ENCODE measurements around the gene ACADM. TPM values are rescaled to one million over a fixed set of nuclear protein-coding genes. Genes with fewer than 3 reads are reported as not detected.

The ACADM gene
- total RNA-seq, 6 experiments from 2014 or later = 71.9 to 168 (median 124) TPM

DNA sequence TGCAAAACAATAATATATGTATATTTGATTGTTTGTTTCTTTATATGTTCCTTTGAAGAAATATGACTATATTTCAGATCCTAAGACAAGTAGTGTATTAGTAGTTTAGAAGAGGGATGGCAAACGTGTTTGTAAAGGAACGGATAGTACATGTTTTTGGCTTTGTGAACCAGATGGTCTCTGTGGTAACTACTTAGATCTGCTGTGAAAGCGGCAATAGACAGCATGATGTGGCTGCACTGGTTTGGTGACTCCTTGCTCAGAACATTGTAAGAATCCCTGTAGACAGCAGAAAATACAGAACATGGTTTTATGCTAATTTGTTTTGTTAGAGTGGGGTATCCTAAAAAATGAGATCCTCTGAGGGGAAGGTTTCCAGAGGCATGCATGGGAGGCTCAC, 3.1 kb downstream of the ACADM start:
- Histone ChIP-seq H3K27ac (no peak overlapping the region), H3K4me3 (no peak overlapping the region), H3K9me3 (no peaks in the 10 kb centered on the region), H3K27me3 (no peaks in the 10 kb centered on the region), H3K4me1 (peaks cover 0 to 19% (median 2%) of the 10 kb centered on the region in 4 donors), H3K36me3 (peaks cover 0 to 7% (median 0%) of the 10 kb centered on the region in 4 donors)
- no peak for DNase-seq
- no peak for ATAC-seq
- 59% methylated on average over 3 of the region's 3 CpGs for WGBS (ENCODE audit: insufficient coverage, low coverage, low lambda C conversion rate, missing lambda C conversion rate)
- TF ChIP-seq POLR2A (IDR thresholded peaks at IDR 0.05) = no peak
- TF ChIP-seq, protein P1, sequence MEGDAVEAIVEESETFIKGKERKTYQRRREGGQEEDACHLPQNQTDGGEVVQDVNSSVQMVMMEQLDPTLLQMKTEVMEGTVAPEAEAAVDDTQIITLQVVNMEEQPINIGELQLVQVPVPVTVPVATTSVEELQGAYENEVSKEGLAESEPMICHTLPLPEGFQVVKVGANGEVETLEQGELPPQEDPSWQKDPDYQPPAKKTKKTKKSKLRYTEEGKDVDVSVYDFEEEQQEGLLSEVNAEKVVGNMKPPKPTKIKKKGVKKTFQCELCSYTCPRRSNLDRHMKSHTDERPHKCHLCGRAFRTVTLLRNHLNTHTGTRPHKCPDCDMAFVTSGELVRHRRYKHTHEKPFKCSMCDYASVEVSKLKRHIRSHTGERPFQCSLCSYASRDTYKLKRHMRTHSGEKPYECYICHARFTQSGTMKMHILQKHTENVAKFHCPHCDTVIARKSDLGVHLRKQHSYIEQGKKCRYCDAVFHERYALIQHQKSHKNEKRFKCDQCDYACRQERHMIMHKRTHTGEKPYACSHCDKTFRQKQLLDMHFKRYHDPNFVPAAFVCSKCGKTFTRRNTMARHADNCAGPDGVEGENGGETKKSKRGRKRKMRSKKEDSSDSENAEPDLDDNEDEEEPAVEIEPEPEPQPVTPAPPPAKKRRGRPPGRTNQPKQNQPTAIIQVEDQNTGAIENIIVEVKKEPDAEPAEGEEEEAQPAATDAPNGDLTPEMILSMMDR (IDR thresholded peaks at IDR 0.05) = no peak
- intact Hi-C loops (cut with DNase I) = loop anchor here in 1 of 2 donors (10.0 kb wide), 1 partner anchor 57 kb away; the partner anchor contains the start of gene RABGGTB

DNA sequence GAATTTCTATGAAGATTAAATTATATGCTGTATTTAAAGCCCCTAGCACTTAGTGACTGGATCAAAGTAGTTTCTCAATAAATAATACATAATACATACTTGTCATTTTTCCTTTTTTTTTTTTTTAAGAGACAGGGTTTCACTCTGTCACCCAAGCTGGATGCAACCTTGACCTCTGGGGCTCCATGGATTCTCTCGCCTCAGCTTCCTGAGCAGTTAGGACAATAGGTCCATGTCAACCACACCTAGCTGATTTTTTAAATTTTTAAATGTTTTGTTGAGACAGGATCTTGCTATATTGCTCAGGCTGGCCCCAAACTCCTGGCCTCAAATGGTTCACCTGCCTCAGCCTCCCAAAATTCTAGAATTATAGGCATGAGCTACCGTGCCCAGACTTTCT, 5.9 kb downstream of the ACADM start:
- H3K9me3 ChIP-seq = no peaks in the 10 kb centered on the region
- peaks cover 0 to 14% (median 2%) of the 10 kb centered on the region in 4 donors for H3K4me1 ChIP-seq
- H3K36me3 ChIP-seq = peaks cover 0 to 32% (median 6%) of the 10 kb centered on the region in 4 donors
- no peak overlapping the region for H3K4me3 ChIP-seq
- intact Hi-C loops (cut with DNase I) = no loop called here
- 50% methylated on average over 2 of the region's 2 CpGs for WGBS (ENCODE audit: insufficient coverage, low coverage, low lambda C conversion rate, missing lambda C conversion rate)
- no peaks in the 10 kb centered on the region for H3K27me3 ChIP-seq
- TF ChIP-seq, protein P1 (IDR thresholded peaks at IDR 0.05) = no peak
- TF ChIP-seq POLR2A (IDR thresholded peaks at IDR 0.05) = no peak
- no peak overlapping the region for H3K27ac ChIP-seq
- ATAC-seq = no peak
- no peak for DNase-seq

DNA sequence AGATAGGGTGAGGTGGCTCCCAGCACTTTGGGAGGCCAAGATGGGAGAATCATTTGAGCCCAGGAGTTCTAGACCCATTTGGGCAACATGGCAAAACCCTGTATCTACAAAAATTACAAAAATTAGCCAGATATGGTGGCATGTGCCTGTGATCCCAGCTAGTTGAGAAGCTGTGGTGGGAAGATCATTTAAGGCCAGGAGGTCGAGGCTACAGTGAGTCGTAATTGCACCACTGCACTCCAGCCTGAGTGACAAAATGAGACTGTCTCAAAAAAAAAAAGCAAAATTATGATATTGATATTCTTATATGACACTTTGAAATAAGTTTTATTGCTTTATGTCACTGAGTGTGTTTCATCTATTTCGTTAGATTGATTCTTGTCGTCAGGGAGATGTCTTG, 7.4 kb downstream of the ACADM start:
- intact Hi-C loops (cut with DNase I) = no loop called here
- DNase-seq (no peak), ATAC-seq (no peak)
- H3K9me3 ChIP-seq = no peaks in the 10 kb centered on the region
- no peak overlapping the region for H3K4me3 ChIP-seq
- H3K27me3 ChIP-seq = no peaks in the 10 kb centered on the region
- WGBS (ENCODE audit: insufficient coverage, low coverage, low lambda C conversion rate, missing lambda C conversion rate) = 85% methylated on average over 4 of the region's 4 CpGs
- H3K4me1 ChIP-seq = peaks cover 0 to 5% (median 2%) of the 10 kb centered on the region in 4 donors
- TF ChIP-seq, protein P1 (IDR thresholded peaks at IDR 0.05) = no peak
- H3K36me3 ChIP-seq = peaks cover 0 to 45% (median 10%) of the 10 kb centered on the region in 4 donors
- no peak overlapping the region for H3K27ac ChIP-seq

DNA sequence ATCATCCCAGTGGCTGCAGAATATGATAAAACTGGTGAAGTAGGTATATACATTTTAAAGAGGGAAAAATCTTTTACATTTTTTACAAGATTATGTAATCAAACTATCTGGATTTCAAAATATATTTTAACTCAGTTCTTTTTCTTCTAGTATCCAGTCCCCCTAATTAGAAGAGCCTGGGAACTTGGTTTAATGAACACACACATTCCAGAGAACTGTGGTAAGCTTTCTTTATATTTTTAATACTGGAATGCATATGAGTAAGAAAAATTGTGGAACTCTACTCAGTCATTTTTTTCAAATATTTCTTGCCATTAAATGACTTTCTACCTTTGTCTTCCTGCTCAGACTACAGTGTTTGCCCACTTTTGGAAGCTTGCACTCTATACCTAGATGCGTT, 8.2 kb downstream of the ACADM start:
- Histone ChIP-seq H3K27ac (no peak overlapping the region), H3K27me3 (no peaks in the 10 kb centered on the region), H3K36me3 (peaks cover 0 to 51% (median 12%) of the 10 kb centered on the region in 4 donors), H3K9me3 (no peaks in the 10 kb centered on the region), H3K4me3 (no peak overlapping the region), H3K4me1 (peaks cover 0 to 3% (median 0%) of the 10 kb centered on the region in 4 donors)
- DNase-seq (no peak), ATAC-seq (no peak)
- WGBS (ENCODE audit: insufficient coverage, low coverage, low lambda C conversion rate, missing lambda C conversion rate) = 87% methylated on average over 1 of the region's 1 CpG
- intact Hi-C loops (cut with DNase I) = no loop called here
- TF ChIP-seq, protein P1 (IDR thresholded peaks at IDR 0.05) = no peak
- no peak for TF ChIP-seq POLR2A (IDR thresholded peaks at IDR 0.05)

DNA sequence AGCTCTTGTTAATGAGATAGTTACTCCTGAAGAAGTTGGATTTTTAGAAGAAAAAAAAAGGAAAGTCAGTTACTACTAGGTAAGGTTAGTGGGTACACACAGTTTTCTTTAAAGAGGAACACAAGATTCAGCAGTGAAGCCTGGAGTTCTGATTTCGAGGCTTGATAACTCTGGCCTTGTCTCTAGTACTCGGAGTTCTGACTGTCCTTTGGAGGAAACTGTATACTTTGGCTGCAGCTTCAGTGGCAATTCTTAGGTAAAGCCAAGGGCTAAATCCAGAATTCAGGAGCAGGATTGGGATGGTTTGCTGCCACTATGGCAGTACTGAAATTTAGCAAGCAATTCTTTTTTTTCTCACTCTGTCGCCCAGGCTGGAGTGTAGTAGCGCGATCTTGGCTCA, 9.2 kb downstream of the ACADM start:
- ATAC-seq = no peak
- H3K27ac ChIP-seq = no peak overlapping the region
- H3K9me3 ChIP-seq = no peaks in the 10 kb centered on the region
- H3K27me3 ChIP-seq = no peaks in the 10 kb centered on the region
- H3K4me1 ChIP-seq = no peaks in the 10 kb centered on the region
- H3K36me3 ChIP-seq = peaks cover 0 to 60% (median 13%) of the 10 kb centered on the region in 4 donors
- intact Hi-C loops (cut with DNase I) = no loop called here
- H3K4me3 ChIP-seq = no peak overlapping the region
- DNase-seq = no peak
- TF ChIP-seq POLR2A (IDR thresholded peaks at IDR 0.05) = no peak
- TF ChIP-seq, protein P1 (IDR thresholded peaks at IDR 0.05) = no peak
- WGBS (ENCODE audit: insufficient coverage, low coverage, low lambda C conversion rate, missing lambda C conversion rate) = 92% methylated on average over 2 of the region's 5 CpGs

All from right lobe of liver (tissue), 6 donors.